Caco-2 (cell line): ENCODE measurements around the gene CYP2A7. TPM values are rescaled to one million over a fixed set of nuclear protein-coding genes. Genes with fewer than 3 reads are reported as not detected.
A peak's percentile ranks its signal among the peaks of the same experiment; 100 is the strongest.
"Not testable (repeated sequence)": the region's sequence is repeated elsewhere in the genome, so short reads cannot be mapped to it uniquely, and the experiment has no call there.

Experiments
- BruUV-seq: library from RNA; stranded (reverse); fragments of 400-500 nt; replicated peaks from 2 replicates; lab custom pipeline; 2021; lab: Mats Ljungman, UMichigan
- CTCF ChIA-PET: fragments of 300-600 bp; sonication (Branson Sonifier 250); formaldehyde crosslinking; loops from one replicate; lab custom pipeline; 2022; ENCODE audit warnings: antibody characterized with exemption; lab: Charles Lee
- POLR2A ChIA-PET: fragments of 300-600 bp; sonication (Branson Sonifier 250); formaldehyde crosslinking; loops from one replicate; lab custom pipeline; 2022; ENCODE audit warnings: antibody characterized with exemption; lab: Charles Lee
- DNase-seq, 2 experiments: peaks; one replicate each; pipeline versions ENCODE4 v3.0.0 to v3.0.0-alpha.2; 2020 to 2022
- H3K27me3 ChIP-seq: replicated peaks from 2 replicates; pipeline ENCODE4 v1.6.0; 2011; ENCODE audit warnings: low read length; ENCODE audit not compliant: control insufficient read depth, insufficient read depth
- H3K36me3 ChIP-seq: 2 replicates; pipeline ENCODE4 v1.5.1; 2011; ENCODE audit warnings: low read length; ENCODE audit not compliant: control insufficient read depth, insufficient read depth
- H3K4me1 ChIP-seq: fragments of 250-450 bp; sonication (Bioruptor Pico); 2 replicates; pipeline ENCODE4 v1.5.1; 2020; ENCODE audit warnings: mild to moderate bottlenecking
- H3K4me3 ChIP-seq: 2 replicates; pipeline ENCODE4 v1.5.1; 2011; ENCODE audit warnings: low read depth, mild to moderate bottlenecking, control low read depth, low read length
- H3K9me3 ChIP-seq: fragments of 250-450 bp; sonication (Bioruptor Pico); 2 replicates; pipeline ENCODE4 v1.5.1; 2020; ENCODE audit warnings: mild to moderate bottlenecking, moderate library complexity
- H3K27ac Mint-ChIP-seq: one replicate; pipeline ENCODE4 v1.8.0; 2022; ENCODE audit warnings: mixed read lengths; ENCODE audit not compliant: unreplicated experiment
- H3K27me3 Mint-ChIP-seq: one replicate; pipeline ENCODE4 v1.8.0; 2022; ENCODE audit warnings: mixed read lengths; ENCODE audit not compliant: insufficient read depth, unreplicated experiment
- H3K36me3 Mint-ChIP-seq: one replicate; pipeline ENCODE4 v1.8.0; 2022; ENCODE audit warnings: mild to moderate bottlenecking, mixed read lengths; ENCODE audit not compliant: insufficient read depth, unreplicated experiment
- H3K4me1 Mint-ChIP-seq: one replicate; pipeline ENCODE4 v1.8.0; 2022; ENCODE audit warnings: low read depth, mixed read lengths; ENCODE audit not compliant: unreplicated experiment
- H3K4me3 Mint-ChIP-seq: one replicate; pipeline ENCODE4 v1.8.0; 2022; ENCODE audit warnings: mild to moderate bottlenecking, moderate library complexity, mixed read lengths; ENCODE audit not compliant: unreplicated experiment
- H3K9me3 Mint-ChIP-seq: one replicate; pipeline ENCODE4 v1.8.0; 2022; ENCODE audit warnings: mixed read lengths; ENCODE audit not compliant: unreplicated experiment
- CTCF ChIP-seq, 2 experiments: fragments of 200-600 bp in 1 of 2; IDR thresholded peaks; 1 replicate in 1 of 2; 2 replicates in 1 of 2; pipeline versions ENCODE4 v1.5.1 to v1.8.0; 2011 to 2022; ENCODE audit warnings: antibody characterized with exemption in 1 of 2, control low read depth in 1 of 2, inconsistent platforms in 1 of 2, low read depth in 1 of 2, low read length in 1 of 2, mild to moderate bottlenecking in 1 of 2, moderate library complexity in 1 of 2; ENCODE audit not compliant: insufficient read depth in 1 of 2, severe bottlenecking in 1 of 2, unreplicated experiment in 1 of 2
- intact Hi-C: fragments of 100-400 bp; cut with micrococcal nuclease; formaldehyde crosslinking; loops from one replicate; pipeline ENCODE4 v1.10.0; 2022; ENCODE audit not compliant: unreplicated experiment
- total RNA-seq: library from RNA; stranded (reverse); gene quantifications from 2 replicates; pipeline ENCODE4 v1.2.3, GENCODE V29; 2022

CYP2A7 gene
- total RNA-seq, 1 experiment from 2014 or later, result not detected

DNA sequence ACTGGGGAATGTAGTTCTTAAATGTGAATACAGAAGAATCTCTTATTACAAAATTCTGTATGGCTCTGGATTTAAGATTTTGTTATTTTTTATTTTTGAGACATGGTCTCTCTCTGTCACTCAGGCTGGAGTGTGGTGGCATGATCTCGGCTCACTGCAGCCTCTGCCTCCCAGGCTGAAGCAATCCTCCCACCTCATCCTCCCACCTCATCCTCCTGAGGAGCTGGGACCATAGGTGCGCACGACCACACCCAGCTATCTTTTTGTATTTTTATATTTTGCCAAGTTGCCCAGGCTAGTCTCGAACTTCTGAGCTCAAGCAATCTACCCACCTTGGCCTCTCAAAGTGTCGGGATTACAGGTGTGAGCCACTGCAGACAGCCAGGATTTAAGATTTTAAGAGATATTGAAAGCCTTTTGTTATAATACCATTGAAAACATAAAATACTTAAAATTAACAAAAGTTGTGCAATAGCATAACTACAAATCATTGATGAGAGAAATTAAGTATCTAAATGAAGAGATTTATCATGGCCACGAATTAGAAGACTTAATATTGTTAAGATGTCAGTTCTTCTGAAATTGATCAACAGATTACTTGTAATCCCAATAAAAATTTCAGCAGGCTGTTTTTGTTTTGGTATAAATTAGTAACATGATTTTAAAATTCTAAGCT lies 45.1 kb downstream of the CYP2A7 start:
- H3K4me3 Mint-ChIP-seq, result no peak overlapping the region
- no peak overlapping the region for H3K4me3 ChIP-seq
- DNase-seq, result no peak
- ChIA-PET POLR2A (no interaction called here), CTCF (interaction anchor here (0.6 kb wide), 2 partner anchors 17 to 232 kb away, joined by 3 to 5 read pairs; no protein-coding TSS in a partner anchor)
- peaks cover 3% of the 10 kb centered on the region for H3K36me3 Mint-ChIP-seq
- H3K9me3 Mint-ChIP-seq, result peaks cover 17% of the 10 kb centered on the region
- no peaks in the 10 kb centered on the region for H3K36me3 ChIP-seq
- H3K4me1 ChIP-seq, result peaks cover 7% of the 10 kb centered on the region
- no peak overlapping the region for H3K27ac Mint-ChIP-seq
- H3K9me3 ChIP-seq, result no peaks in the 10 kb centered on the region
- no peaks in the 10 kb centered on the region for H3K27me3 Mint-ChIP-seq
- H3K27me3 ChIP-seq, result no peaks in the 10 kb centered on the region
- no peak for TF ChIP-seq CTCF (IDR thresholded peaks at IDR 0.05; ENCODE audit: insufficient read depth in 1 of 2, low read depth in 1 of 2, low read length in 1 of 2, severe bottlenecking in 1 of 2, unreplicated experiment in 1 of 2)
- intact Hi-C loops, result no loop called here
- BruUV-seq, result no TSS peak
- peaks cover 23% of the 10 kb centered on the region for H3K4me1 Mint-ChIP-seq

- H3K4me1 Mint-ChIP-seq, result peaks cover 28% of the 10 kb centered on the region
- H3K27me3 ChIP-seq, H3K36me3 ChIP-seq, H3K9me3 ChIP-seq, H3K36me3 Mint-ChIP-seq, H3K27me3 Mint-ChIP-seq, intact Hi-C loops, POLR2A ChIA-PET, H3K4me3 ChIP-seq: not testable (repeated sequence)
- CTCF ChIA-PET, result interaction anchor here (0.6 kb wide), 2 partner anchors 10 to 60 kb away, joined by 3 to 5 read pairs; no protein-coding TSS in a partner anchor
- H3K27ac Mint-ChIP-seq, result peak overlapping the region; percentile 76
- H3K9me3 Mint-ChIP-seq, result peaks cover 16% of the 10 kb centered on the region
- H3K4me1 ChIP-seq, result peaks cover 15% of the 10 kb centered on the region
- TSS peak; percentile 54 for BruUV-seq
- peak overlapping the region; percentile 34 for H3K4me3 Mint-ChIP-seq
- DNase-seq, result peak in 1 of 2 experiments; percentile 5
Measured at GRCh38 chr19:40833728-40834533, 48.1 kb downstream of the CYP2A7 start.

DNA sequence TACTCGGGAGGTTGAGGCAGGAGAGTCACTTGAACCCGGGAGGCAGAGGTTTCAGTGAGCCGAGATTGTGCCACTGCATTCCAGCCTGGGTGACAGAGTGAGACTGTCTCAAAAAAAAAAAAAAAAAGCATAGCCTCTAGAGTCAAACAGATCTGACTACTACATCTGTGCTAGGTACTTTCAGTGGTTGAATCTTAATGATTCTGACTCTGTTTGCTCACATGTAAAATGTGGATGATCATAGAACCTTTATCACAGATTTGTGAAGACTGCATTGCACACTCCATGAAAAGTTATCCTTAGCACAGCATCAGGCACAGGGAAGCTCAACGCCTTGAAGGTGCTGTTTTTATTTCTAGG lies 49.6 kb downstream of the CYP2A7 start:
- POLR2A ChIA-PET, result interaction anchor here (0.5 kb wide), 1 partner anchor 115 kb away, joined by 3 read pairs; the partner anchor contains the start of gene ITPKC

More for the DNA sequence above, 49.6 kb downstream of the CYP2A7 start:
- peak overlapping the region; percentile 76 for H3K27ac Mint-ChIP-seq
- H3K9me3 ChIP-seq, intact Hi-C loops, H3K27me3 Mint-ChIP-seq, H3K36me3 ChIP-seq, BruUV-seq, DNase-seq, H3K4me3 ChIP-seq, H3K4me3 Mint-ChIP-seq, H3K27me3 ChIP-seq: not testable (repeated sequence)
- H3K9me3 Mint-ChIP-seq, result peaks cover 19% of the 10 kb centered on the region
- peaks cover 21% of the 10 kb centered on the region for H3K4me1 Mint-ChIP-seq
- peaks cover 11% of the 10 kb centered on the region for H3K36me3 Mint-ChIP-seq
- CTCF ChIA-PET, result interaction anchor here (0.7 kb wide), 1 partner anchor 60 kb away, joined by 4 read pairs; no protein-coding TSS in a partner anchor
- peaks cover 15% of the 10 kb centered on the region for H3K4me1 ChIP-seq
